Adrenal gland (tissue), 5 donors: ENCODE measurements around the gene PPFIA4.

Experiments used
- POLR2A ChIP-seq, 2 donors: fragments of 450-650 bp; IDR thresholded peaks; one replicate each; pipeline ENCODE4 v1.6.1; 2017; ENCODE audit warnings: antibody characterized with exemption in 2 of 2, mild to moderate bottlenecking in 2 of 2, moderate library complexity in 1 of 2
- TF ChIP-seq, protein P1 (sequence below), 6 experiments: fragments of 450-650 bp in 4 of 6; fragments of 200-600 bp in 2 of 6; sonication (generic) in 1 of 6; IDR thresholded peaks; 1 replicate in 5 of 6; 2 replicates in 1 of 6; pipeline versions ENCODE4 v1.5.1 to v1.8.0; 2016 to 2021; ENCODE audit warnings: antibody characterized with exemption in 6 of 6, mild to moderate bottlenecking in 2 of 6, moderate library complexity in 1 of 6
- donor health status: DM: no; HTN: no; CAD: no.

DNA sequence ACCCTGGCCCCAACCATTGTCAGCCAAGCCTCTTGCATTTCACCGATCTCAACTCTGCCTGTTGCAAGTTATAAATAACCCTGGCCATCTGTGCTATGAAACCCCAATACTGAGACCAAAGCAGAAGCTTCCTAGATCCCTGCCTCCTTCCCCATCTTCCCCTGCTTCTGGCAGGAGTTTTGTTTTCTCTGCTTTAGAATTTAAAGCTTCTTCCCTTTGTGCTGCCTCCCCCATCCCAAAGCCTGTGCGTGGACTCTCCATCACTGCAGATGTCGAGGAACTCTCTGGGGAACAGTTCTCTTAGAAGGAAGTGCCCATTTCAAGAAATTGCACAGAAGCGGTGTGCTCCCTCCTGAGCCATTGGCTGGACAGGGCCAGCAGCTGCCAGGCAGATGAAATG lies 76.9 kb downstream of the PPFIA4 start:
- TF ChIP-seq POLR2A (IDR thresholded peaks at IDR 0.05): no peak
- TF ChIP-seq, protein P1, sequence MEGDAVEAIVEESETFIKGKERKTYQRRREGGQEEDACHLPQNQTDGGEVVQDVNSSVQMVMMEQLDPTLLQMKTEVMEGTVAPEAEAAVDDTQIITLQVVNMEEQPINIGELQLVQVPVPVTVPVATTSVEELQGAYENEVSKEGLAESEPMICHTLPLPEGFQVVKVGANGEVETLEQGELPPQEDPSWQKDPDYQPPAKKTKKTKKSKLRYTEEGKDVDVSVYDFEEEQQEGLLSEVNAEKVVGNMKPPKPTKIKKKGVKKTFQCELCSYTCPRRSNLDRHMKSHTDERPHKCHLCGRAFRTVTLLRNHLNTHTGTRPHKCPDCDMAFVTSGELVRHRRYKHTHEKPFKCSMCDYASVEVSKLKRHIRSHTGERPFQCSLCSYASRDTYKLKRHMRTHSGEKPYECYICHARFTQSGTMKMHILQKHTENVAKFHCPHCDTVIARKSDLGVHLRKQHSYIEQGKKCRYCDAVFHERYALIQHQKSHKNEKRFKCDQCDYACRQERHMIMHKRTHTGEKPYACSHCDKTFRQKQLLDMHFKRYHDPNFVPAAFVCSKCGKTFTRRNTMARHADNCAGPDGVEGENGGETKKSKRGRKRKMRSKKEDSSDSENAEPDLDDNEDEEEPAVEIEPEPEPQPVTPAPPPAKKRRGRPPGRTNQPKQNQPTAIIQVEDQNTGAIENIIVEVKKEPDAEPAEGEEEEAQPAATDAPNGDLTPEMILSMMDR (IDR thresholded peaks at IDR 0.05): no peak
